Trophoblast cell (in vitro differentiated cells and primary cell): ENCODE measurements around the gene ARHGAP11B.
"Not testable (repeated sequence)": the region's sequence is repeated elsewhere in the genome, so short reads cannot be mapped to it uniquely, and the experiment has no call there.

Experiments used
- DNase-seq, 2 donors: peaks; one replicate each; pipeline ENCODE4 v3.0.0-alpha.2; 2016
- H2AFZ ChIP-seq: 2 replicates; pipeline ENCODE4 v1.6.1; 2013; ENCODE audit warnings: low read length, moderate library complexity, mild to moderate bottlenecking; ENCODE audit not compliant: insufficient read depth, poor library complexity
- H2AK5ac ChIP-seq: 2 replicates; pipeline ENCODE4 v1.6.1; 2013; ENCODE audit warnings: mild to moderate bottlenecking, low read length
- H2BK120ac ChIP-seq: 2 replicates; pipeline ENCODE4 v1.6.1; 2013; ENCODE audit warnings: low read length, mild to moderate bottlenecking, moderate library complexity; ENCODE audit not compliant: insufficient read depth, poor library complexity
- H2BK12ac ChIP-seq: 2 replicates; pipeline ENCODE4 v1.6.1; 2013; ENCODE audit warnings: mild to moderate bottlenecking, low read length, moderate library complexity
- H2BK5ac ChIP-seq: 2 replicates; pipeline ENCODE4 v1.6.1; 2013; ENCODE audit warnings: low read length, low read depth, moderate library complexity, mild to moderate bottlenecking; ENCODE audit not compliant: poor library complexity
- H3K14ac ChIP-seq: 2 replicates; pipeline ENCODE4 v1.6.1; 2013; ENCODE audit warnings: mild to moderate bottlenecking, low read length
- H3K18ac ChIP-seq: 2 replicates; pipeline ENCODE4 v1.6.1; 2013; ENCODE audit warnings: mild to moderate bottlenecking, low read length
- H3K23ac ChIP-seq: 2 replicates; pipeline ENCODE4 v1.6.1; 2013; ENCODE audit warnings: low read length
- H3K27ac ChIP-seq: 2 replicates; pipeline ENCODE4 v1.5.1; 2013; ENCODE audit warnings: low read depth, mild to moderate bottlenecking, inconsistent platforms, low read length, moderate library complexity
- H3K27me3 ChIP-seq: 2 replicates; pipeline ENCODE4 v1.6.1; 2013; ENCODE audit warnings: inconsistent platforms, mild to moderate bottlenecking, low read length, moderate library complexity; ENCODE audit not compliant: insufficient read depth
- H3K36me3 ChIP-seq, 2 experiments: 1 replicate in 1 of 2; 2 replicates in 1 of 2; pipeline ENCODE4 v1.6.1; 2013; ENCODE audit warnings: low read length in 2 of 2, mild to moderate bottlenecking in 2 of 2, moderate library complexity in 1 of 2; ENCODE audit not compliant: insufficient read depth in 2 of 2, control insufficient read depth in 1 of 2
- H3K4ac ChIP-seq: 2 replicates; pipeline ENCODE4 v1.6.1; 2013; ENCODE audit warnings: low read depth, mild to moderate bottlenecking, low read length, moderate library complexity
- H3K4me1 ChIP-seq, 2 experiments: 1 replicate in 1 of 2; 2 replicates in 1 of 2; pipeline ENCODE4 v1.6.1; 2013; ENCODE audit warnings: low read length in 2 of 2, mild to moderate bottlenecking in 2 of 2, moderate library complexity in 1 of 2; ENCODE audit not compliant: insufficient read depth in 2 of 2, control insufficient read depth in 1 of 2
- H3K4me2 ChIP-seq: 2 replicates; pipeline ENCODE4 v1.6.1; 2013; ENCODE audit warnings: inconsistent platforms, mild to moderate bottlenecking, low read length, moderate library complexity
- H3K4me3 ChIP-seq: 2 replicates; pipeline ENCODE4 v1.5.1; 2013; ENCODE audit warnings: mild to moderate bottlenecking, low read depth, low read length, inconsistent platforms
- H3K79me1 ChIP-seq: one replicate; pipeline ENCODE4 v1.6.1; 2013; ENCODE audit warnings: low read length
- H3K79me2 ChIP-seq: 2 replicates; pipeline ENCODE4 v1.6.1; 2013; ENCODE audit warnings: low read length, mild to moderate bottlenecking; ENCODE audit not compliant: control insufficient read depth, insufficient read depth, poor library complexity
- H3K9ac ChIP-seq: 2 replicates; pipeline ENCODE4 v1.6.1; 2013; ENCODE audit warnings: mild to moderate bottlenecking, low read length
- H3K9me3 ChIP-seq: 2 replicates; pipeline ENCODE4 v1.6.1; 2013; ENCODE audit warnings: low read depth, mild to moderate bottlenecking, control low read depth, inconsistent platforms, low read length; ENCODE audit not compliant: insufficient read depth
- H4K12ac ChIP-seq: 2 replicates; pipeline ENCODE4 v1.6.1; 2013; ENCODE audit warnings: low read depth, mild to moderate bottlenecking, low read length, moderate library complexity
- H4K8ac ChIP-seq: 2 replicates; pipeline ENCODE4 v1.6.1; 2013; ENCODE audit warnings: low read depth, mild to moderate bottlenecking, low read length, moderate library complexity
- H4K91ac ChIP-seq: one replicate; pipeline ENCODE4 v1.6.1; 2013; ENCODE audit warnings: low read depth, mild to moderate bottlenecking, low read length, moderate library complexity
- WGBS: extraction: QIAGEN DNeasy Blood & Tissue Kit; methylation state at CpG from one replicate; pipeline ENCODE4 v1.1.7; 2013; ENCODE audit warnings: missing lambda C conversion rate; ENCODE audit not compliant: insufficient read length, insufficient coverage; ENCODE audit errors: extremely low coverage; 5-methylcytosine and 5-hydroxymethylcytosine counted together

ARHGAP11B gene

DNA sequence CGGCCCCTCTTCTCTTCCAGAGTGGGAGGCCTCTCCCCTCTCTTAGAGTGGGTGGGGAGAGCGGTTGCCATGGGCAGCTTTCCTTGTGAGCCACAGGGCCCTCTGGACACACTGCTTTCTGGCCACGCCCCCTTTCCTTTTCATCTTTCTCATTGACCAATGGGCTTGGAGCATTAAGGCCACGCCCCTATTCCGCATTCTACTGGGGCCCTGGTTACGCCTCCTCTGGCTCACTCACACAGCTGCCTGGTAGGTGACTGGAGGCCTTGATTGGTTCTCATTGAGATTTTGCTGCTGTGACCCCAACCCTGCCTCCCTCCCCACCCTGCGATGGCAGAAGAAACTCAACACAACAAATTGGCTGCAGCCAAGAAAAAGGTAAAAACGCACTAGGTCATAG, 22.1 kb upstream of the ARHGAP11B start, which contains the start of gene GOLGA8H:
TSS of gene GOLGA8H (plus strand) at position 233 of the 400 bp plus-strand sequence. CDS start at position 331, 98 bp downstream.
- not testable (repeated sequence) for DNase-seq, H3K27me3 ChIP-seq, H3K4ac ChIP-seq, H3K9me3 ChIP-seq, H4K12ac ChIP-seq, H3K18ac ChIP-seq, H3K79me1 ChIP-seq, H3K9ac ChIP-seq, H3K36me3 ChIP-seq, H2BK5ac ChIP-seq, H4K91ac ChIP-seq, H3K27ac ChIP-seq, H3K23ac ChIP-seq, H3K4me1 ChIP-seq, H3K14ac ChIP-seq, H4K8ac ChIP-seq, H2AFZ ChIP-seq, H3K79me2 ChIP-seq, H2AK5ac ChIP-seq, H3K4me3 ChIP-seq, H2BK12ac ChIP-seq, H2BK120ac ChIP-seq, H3K4me2 ChIP-seq
- no CpG with 5 or more reads among the region's 8 CpGs for WGBS

DNA sequence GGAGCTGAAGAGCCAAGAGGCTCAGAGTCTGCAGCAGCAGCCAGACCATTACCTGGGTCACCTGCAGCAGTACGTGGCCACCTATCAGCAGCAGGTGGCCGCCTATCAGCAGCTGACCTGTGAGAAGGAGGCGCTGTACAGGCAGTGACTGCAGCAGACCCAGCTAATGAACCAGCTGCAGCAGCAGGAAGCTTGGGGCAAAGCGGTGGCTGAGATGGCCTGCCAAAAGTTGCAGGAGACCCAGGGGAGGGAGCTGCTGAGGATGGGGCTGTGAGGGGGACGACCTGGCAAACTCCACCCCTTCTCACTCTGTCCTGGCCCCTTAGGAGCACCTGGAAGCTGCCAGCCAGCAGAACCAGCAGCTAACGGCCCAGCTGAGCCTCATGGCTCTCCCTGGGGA, 13.7 kb upstream of the ARHGAP11B start:
- not testable (repeated sequence) for H4K91ac ChIP-seq, H2BK120ac ChIP-seq, H3K14ac ChIP-seq, DNase-seq, H3K4ac ChIP-seq, H3K18ac ChIP-seq, H4K12ac ChIP-seq, H3K4me2 ChIP-seq, H3K79me2 ChIP-seq, H2BK12ac ChIP-seq, H3K36me3 ChIP-seq, H2BK5ac ChIP-seq, H3K9ac ChIP-seq, H4K8ac ChIP-seq, H3K27ac ChIP-seq, H3K9me3 ChIP-seq, H3K27me3 ChIP-seq, H3K79me1 ChIP-seq, H3K23ac ChIP-seq, H3K4me3 ChIP-seq, H2AFZ ChIP-seq, H3K4me1 ChIP-seq, H2AK5ac ChIP-seq
- WGBS, result no CpG with 5 or more reads among the region's 6 CpGs

DNA sequence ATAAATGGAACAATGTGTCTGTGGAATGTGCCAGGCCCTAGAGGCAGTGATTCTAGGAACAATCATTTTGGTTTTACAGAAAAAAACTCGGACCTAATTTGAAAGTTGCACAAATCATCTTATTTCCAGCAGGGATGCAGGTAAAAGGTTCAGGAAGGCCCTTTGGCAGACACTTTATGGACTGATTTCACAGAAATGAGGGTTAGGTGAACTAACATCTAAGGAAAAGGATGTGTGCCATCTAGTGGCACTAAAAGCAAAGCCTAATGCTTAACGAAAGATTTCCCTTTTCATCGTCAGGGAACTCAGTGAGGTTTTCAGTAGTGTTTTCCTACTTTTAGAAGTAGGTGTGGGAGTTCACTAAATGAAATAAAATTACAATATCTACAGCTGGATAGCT, 4.6 kb upstream of the ARHGAP11B start:
- not testable (repeated sequence) for H3K79me2 ChIP-seq, H3K18ac ChIP-seq, H2AK5ac ChIP-seq, H3K4me1 ChIP-seq, H3K23ac ChIP-seq, H3K36me3 ChIP-seq, H2AFZ ChIP-seq, H3K4me3 ChIP-seq, H2BK12ac ChIP-seq, H2BK120ac ChIP-seq, H4K91ac ChIP-seq, H3K9ac ChIP-seq, H3K27ac ChIP-seq, H3K4ac ChIP-seq, H2BK5ac ChIP-seq, H4K12ac ChIP-seq, H3K4me2 ChIP-seq, H3K14ac ChIP-seq, H4K8ac ChIP-seq, H3K27me3 ChIP-seq, H3K79me1 ChIP-seq, H3K9me3 ChIP-seq
- WGBS, result no CpG with 5 or more reads among the region's 3 CpGs
- peak; percentile 7 to 26 for DNase-seq

DNA sequence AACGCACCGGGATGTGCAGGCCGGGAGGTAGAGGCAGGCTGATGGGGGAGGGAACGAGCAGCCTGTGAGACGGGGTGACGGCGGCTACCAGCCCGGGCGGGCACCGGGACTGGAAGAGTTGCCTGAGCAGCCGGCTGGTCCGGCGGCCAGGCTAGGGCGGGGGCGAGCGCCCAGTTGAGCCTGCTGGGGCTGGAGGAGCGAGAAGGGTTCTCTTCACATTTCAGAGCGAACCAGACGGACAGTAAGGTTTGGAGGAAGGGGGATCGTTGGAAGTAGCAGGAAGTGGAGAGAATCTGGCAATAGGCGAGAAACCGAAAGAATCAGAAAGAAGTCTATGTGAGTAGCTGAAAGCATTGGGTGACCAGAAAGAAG, 252 bp downstream of the ARHGAP11B start:
- not testable (repeated sequence) for H2BK12ac ChIP-seq, H3K79me1 ChIP-seq, H3K36me3 ChIP-seq, H3K23ac ChIP-seq, H3K27me3 ChIP-seq, H2AK5ac ChIP-seq, H3K79me2 ChIP-seq, H3K4me1 ChIP-seq, H3K9me3 ChIP-seq
- DNase-seq, result peak in 1 of 2 donors; percentile 16
- H4K91ac ChIP-seq, result peak overlapping the region; percentile 66
- no CpG with 5 or more reads among the region's 22 CpGs for WGBS
- H3K4me3 ChIP-seq, result peak overlapping the region; percentile 79
- H4K12ac ChIP-seq, result peak overlapping the region; percentile 59
- peak overlapping the region; percentile 25 for H3K14ac ChIP-seq
- H4K8ac ChIP-seq, result peak overlapping the region; percentile 53
- H2AFZ ChIP-seq, result peak overlapping the region; percentile 52
- H3K9ac ChIP-seq, result peak overlapping the region; percentile 95
- peak overlapping the region; percentile 46 for H3K18ac ChIP-seq
- H3K27ac ChIP-seq, result peak overlapping the region; percentile 61
- peak overlapping the region; percentile 83 for H3K4me2 ChIP-seq
- peak overlapping the region; percentile 33 for H3K4ac ChIP-seq
- peak overlapping the region; percentile 46 for H2BK120ac ChIP-seq
- peak overlapping the region; percentile 57 for H2BK5ac ChIP-seq
